ENCODE results near the gene ASZ1.

Gene ASZ1

GRCh38 chr7:117333168-117333567 is 94.1 kb downstream of the ASZ1 start:
- no peak for DNase-seq

GRCh38 chr7:117332031-117332430 is 95.3 kb downstream of the ASZ1 start:
- DNase-seq, result no peak

- no peak for DNase-seq
Measured at GRCh38 chr7:117325836-117326235, 101.5 kb downstream of the ASZ1 start.

- DNase-seq, result no peak
Measured at GRCh38 chr7:117324960-117325359, 102.3 kb downstream of the ASZ1 start.

- no peak for DNase-seq
Measured at GRCh38 chr7:117323851-117324711, 103.2 kb downstream of the ASZ1 start.

- DNase-seq, result no peak
Measured at GRCh38 chr7:117323305-117323850, 103.9 kb downstream of the ASZ1 start.

GRCh38 chr7:117322741-117323304 is 104.5 kb downstream of the ASZ1 start, which contains the start of gene WNT2:
WNT2 (minus strand) TSS chr7:117323058; CDS start chr7:117322989, 69 bp downstream.
- no peak for DNase-seq

GRCh38 chr7:117320523-117320922 is 106.8 kb downstream of the ASZ1 start:
- no peak for DNase-seq

GRCh38 chr7:117319181-117319580 is 108.1 kb downstream of the ASZ1 start:
- DNase-seq, result no peak

- no peak for DNase-seq
Measured at GRCh38 chr7:117313582-117313981, 113.7 kb downstream of the ASZ1 start.
